SKM-1 treated with dmso at 0.1 percent for 144 hours (cell line): Measurements from ENCODE around the gene ZFR.
"Not testable (repeated sequence)": the region's sequence is repeated elsewhere in the genome, so short reads cannot be mapped to it uniquely, and the experiment has no call there.

ENCODE experiments used
- DNase-seq: peaks from one replicate; lab custom pipeline; 2025; ENCODE audit not compliant: unreplicated experiment; lab: John Stamatoyannopoulos, UW

ZFR gene

DNA sequence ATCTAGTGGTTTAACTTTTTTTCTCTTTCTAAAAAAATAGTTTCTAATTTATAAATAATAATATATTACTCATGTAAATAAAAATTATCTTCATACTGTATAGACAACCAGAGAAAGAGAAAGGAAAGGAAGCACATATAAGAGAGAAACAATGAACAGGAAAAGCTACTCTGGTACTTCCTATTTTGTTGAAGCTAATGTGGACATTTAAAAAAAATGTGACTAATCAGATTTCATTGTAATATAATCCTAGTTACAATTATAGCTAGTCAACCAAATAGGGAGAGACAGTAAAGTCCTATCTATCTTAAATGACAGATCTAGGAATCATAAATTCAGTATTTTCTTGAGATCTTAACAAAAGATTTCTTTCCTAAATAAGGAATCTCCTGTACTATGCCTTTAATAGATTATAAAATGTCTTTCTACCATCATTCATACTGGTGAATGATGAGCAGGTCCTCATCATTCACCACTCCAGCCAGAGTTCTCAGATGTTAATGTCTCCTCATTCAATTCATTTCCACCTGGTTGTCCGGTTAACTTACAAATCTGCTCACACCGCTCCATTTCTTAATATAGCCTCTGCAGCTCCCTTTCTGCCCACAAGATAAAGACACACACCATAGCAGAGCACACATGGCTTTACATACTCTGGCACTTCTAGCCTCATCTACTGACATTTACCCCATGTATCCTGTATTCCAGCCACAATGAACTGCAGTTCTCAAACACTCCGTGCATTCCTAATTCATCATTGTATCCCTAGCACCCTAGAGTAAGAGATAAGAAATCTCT lies 30.9 kb downstream of the ZFR start:
- DNase-seq: no peak

DNA sequence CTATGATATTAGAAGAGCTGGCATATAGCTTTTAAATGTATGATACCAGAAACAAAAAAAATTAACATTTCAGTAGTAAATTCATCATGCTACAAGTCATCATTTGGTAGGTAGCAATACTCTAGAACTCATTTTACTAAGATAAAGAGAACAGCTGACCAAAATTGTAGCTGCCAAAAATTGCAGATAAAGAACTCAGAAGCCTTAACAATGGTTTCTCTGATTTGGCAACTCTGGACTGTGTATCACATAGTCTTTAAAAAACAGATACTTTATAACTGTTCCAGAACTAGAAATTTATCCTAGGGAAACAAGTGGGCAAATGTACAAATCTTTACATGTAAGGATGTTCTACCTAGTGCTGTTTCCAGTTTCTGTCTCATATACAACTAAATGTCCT lies 33.9 kb downstream of the ZFR start:
- no peak for DNase-seq

DNA sequence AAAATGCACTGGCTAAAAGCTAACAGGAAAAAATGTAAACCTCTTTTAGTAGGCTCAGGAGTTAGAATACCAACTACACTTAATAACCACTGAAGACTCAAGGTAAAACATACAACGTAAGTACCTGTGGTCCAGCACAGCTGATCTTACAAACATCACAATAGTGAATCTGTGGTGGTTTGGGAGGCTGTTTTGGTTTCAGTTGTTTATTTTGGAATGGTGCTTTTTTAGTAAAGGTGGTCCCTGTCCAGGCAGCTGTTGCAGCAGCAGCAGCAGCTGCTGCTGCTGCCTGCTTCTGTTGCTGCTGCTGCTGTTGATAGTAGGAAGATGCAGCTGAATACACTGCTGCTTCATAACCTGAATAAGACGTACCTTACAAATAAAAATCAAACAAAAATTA lies 37.9 kb downstream of the ZFR start:
- no peak for DNase-seq

DNA sequence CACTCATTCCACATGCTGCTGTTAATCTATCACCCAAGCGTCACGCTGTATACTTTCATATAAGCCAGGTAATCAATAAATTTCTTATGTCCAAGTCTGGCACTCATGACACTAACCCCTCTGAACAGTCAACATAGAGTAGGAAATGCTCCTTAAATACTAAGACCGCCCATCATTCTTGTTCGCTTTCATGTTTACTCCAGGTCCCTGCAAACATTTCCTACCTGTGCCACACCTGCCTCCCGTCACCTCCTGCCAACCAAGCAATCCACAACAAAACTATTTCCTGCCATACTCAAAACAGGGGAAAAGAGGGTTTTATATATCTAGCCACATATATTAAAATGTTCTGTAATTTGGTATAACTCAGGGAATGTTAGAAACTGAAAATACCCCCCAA lies 39.0 kb downstream of the ZFR start:
- no peak for DNase-seq

DNA sequence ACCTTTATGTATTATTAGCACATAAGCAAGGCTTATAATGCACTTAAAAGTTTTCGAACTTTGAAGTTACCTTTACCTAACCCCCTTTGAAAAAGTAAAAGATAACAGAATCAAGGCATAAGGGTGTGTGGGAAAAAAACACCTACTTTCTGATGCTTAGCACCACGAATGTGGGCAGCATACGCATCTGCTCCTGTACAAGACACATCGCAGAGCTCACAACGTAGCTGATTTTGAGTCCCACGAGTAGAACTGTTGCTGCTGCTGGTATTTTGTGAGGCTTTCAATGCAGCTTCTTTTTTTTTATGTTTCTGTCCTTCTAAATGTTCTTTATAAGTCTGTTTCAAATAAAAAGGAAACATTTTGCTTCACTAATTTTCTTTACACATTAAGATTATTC lies 40.8 kb downstream of the ZFR start:
- no peak for DNase-seq

DNA sequence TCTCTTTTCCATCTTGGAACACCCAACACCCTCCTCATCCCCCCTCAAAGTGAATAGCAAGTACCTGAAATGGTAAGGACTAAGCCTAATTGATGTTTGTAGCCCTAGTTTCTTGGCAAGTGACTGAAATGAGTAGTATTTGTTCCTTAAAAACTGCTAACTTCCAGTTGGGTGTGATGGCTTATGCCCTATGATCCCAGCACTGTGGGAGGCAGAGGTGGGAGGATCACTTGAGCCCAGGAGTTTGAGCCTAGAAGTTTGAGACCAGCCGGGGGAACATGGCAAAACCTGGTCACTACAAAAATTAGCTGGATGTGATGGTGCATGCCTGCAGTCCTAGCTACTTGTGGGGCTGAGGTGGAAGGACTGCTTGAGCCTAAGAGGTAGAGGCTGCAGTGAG lies 44.1 kb downstream of the ZFR start:
- no peak for DNase-seq

DNA sequence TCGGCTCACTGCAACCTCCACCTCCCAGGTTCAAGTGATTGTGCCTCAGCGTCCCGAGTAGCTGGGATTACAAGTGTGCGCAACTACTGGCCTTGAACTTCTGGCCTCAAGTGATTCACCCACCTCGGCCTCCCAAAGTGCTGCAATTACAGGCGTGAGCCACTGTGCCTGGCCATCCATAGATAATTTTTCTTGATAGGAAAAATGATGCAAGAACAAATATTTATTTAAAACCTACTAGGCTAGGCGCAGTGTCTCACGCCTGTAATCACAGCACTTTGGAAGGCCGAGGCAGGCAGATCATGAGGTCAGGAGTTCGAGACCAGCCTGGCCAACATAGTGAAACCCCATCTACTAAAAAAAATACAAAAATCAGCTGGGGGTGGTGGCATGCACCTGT lies 45.8 kb downstream of the ZFR start:
- not testable (repeated sequence) for DNase-seq

DNA sequence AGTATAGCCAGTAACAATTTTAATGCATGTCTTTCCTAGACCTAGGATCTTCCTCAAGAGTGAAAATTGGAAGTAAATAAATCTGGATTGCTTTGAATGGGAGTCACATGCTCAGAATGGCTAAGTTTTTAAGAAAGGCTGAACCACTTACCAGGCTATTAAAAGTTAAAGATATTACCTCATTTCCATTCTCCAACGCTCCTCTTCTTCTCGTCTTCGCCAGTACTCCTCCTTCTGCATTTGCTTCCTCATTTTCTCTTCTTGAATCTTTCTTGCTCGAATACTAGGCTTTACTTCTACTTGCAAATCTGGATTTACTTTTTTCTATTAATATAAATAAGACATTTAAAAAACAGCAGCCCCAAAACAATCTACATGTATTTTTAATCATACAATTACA lies 49.6 kb downstream of the ZFR start:
- DNase-seq: no peak

DNA sequence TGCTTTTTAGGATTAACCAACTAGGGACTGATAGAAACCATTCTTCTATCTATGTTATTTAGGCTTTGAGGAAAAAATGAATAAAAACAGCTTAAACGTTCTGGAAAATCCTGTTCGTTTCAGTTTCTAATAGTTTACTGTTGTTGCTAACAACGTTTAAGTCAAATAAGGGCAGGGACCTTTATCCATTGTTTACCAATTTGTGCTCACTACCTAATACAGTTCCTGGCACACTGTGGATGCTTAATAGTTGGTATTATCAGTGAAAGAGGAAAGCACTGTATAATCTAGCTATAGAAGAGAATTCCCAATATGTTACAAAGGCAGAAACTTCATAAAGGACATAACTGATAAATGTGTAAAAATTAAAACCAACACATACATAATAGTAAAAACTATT lies 52.5 kb downstream of the ZFR start:
- no peak for DNase-seq

DNA sequence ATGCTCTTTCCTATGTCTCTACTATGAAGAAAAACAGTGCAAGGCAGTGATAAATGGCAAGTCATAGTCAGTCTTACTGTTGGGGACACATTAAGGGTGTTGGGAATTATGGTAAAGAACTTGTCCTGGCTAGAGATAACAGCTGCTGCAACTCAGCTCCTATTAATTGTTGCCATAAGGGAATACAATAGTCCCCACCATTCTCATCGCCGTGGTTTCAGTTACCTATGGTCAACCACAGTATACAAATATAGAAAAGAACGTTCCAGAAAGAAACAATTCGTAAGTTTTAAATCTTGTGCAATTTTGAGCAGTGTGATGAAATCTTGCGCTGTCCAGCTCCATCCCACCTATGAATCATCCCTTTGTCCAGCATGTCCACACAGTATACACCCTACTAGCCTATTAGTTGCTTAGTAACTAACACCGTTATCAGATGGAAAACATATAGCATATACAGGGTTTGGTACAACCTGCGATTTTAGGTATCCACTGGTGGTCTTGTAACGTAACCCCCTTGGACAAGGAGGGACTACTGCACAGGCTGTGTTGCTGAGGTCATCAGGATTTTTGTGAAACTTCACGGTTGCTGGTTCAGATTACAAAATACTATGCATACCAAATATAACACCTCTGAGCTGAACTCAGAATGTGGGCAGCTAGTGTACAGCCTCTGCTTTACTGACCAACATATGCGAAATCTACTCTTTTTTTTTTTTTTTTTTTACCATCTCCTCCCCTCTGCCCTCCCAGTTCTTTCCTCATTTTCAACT lies 53.5 kb downstream of the ZFR start:
- peak; percentile 23 for DNase-seq

DNA sequence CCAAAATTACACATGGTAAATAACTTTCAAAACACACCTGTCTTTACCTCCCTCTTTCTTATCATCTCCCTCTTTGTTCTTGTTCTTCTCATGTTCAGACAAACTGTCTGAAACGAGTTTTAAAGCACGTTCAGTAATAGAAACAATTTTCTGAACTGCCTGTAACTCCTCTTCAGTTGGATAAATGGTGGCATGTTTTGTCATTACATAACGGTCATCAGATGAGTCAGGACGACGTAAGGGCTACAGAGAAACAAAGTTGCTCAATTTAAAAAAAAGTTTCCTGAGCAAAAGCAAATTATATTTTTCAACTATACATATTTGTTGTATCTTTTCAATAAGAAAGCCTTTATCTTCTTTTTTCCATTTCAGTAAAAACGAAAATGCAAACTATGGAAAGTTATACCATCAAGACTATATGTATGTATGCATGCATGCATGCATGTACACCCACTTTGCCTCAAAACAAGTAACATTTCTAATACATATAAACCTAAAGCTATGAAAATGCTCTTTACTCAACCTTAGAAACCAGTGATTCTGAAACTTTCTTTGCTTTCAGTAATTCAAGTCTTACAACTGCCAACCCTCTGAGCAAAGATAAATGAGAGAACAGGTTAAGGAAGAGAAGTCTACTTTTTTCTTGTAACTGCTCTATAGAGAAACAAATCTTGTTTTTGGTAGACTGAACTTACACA lies 56.0 kb downstream of the ZFR start:
- no peak for DNase-seq

DNA sequence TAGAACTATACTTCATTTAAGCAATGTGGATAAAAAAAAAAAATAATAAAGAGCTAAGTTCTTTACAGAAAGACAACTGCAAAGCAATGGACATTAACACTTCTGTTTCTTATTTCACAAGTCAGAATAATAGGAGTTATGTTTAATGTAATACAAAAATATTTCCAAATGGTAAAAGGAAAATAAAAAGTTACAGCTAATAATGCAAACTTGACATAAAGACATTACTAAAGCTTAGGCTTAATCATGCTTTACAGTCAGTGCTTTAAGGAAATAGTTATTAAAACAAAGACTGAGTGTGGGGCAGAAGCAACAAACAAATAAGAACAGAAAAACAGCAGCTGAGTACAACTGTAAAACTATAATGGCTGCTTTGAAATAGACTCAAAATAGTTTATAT lies 56.7 kb downstream of the ZFR start:
- DNase-seq: no peak

DNA sequence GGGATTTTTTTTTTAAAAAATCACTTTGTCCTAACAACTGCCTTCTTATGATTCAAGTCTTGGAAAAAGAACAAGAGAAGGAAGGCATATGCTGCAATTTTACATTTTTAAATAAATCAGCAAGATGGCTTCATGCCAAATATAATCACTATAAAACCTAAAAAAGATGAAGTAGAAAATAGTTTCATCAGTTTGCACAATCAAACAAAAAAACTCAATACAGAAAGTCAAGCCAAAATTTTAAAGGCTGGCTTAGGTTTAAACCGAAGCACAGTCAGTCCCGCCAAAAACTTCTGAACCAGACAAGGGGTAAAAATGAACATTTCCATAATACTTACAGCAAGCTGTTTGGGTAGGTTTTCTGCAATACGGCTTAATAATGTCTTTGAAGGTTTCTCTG lies 57.3 kb downstream of the ZFR start:
- DNase-seq: no peak

DNA sequence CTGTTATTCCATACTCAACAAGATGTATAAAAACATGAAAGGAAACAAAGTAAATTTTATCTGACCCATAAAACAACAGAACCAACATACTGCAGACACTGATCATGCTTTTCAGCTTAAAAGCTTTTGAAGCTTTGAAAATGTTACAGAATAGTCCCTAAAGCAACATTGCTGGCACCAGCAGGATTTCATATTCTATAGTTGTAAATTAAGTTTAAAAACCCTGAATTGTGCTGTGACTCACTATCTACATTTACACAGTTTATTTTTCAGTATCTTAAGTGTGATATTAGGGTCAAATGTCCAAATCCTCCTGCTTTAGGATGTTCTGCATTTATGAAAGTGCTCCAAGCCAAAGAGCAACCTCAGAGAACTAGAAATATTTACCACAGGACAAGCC lies 59.9 kb downstream of the ZFR start:
- no peak for DNase-seq

DNA sequence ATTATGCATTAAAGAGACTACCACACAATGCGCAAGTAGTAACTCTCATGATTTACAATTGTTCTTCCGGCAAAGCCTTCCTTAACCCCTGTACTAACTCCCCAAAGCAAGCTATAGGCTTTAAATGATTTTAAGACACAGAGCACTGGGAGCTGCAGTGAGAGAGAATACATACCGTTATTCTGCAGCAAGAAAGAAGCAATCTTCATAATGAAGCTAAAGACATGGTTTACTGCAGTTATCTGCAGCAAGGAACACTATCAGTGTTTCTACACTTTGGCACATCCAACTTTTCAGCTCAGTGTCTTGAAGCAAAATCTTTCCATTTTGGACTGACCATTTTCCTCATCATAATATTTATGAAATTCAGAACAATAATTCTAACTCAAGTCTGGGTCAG lies 61.0 kb downstream of the ZFR start:
- no peak for DNase-seq

DNA sequence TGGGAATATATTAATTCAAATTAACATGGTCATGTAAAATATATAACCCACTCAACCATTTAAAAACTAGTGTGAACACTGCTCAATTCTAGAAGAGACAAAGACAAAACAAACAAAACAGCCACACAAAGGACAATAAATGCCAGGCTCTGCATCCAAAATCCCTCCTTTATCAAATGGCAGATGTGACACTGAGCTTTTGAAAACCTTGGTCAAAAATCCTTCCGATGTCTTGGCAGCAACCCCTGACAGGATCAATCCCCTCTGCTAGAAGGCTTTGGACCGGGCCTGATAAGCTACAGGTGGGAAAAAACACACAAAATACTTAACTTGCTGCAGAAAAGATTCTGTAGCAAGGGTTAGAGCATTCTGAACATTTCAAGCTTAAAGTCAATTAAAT lies 61.5 kb downstream of the ZFR start:
- DNase-seq: no peak

DNA sequence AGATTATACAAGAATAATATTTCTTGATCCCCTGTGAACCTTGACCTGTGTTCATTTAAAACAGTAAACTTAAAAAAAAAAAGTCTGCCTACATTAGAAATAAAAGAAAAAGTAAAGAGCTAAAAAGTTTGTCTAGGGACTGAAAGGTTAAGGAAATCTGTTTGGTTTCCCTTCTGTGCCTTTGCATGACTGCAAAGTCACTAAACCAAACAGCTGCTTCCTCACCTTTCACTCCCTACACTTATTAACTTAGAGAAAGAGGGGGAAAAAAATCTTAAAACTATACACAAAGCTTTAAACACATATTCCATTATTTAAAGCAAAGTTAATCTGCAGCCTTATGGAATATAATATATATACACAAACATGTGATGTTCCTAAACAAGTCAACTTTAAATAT lies 65.1 kb downstream of the ZFR start:
- no peak for DNase-seq

DNA sequence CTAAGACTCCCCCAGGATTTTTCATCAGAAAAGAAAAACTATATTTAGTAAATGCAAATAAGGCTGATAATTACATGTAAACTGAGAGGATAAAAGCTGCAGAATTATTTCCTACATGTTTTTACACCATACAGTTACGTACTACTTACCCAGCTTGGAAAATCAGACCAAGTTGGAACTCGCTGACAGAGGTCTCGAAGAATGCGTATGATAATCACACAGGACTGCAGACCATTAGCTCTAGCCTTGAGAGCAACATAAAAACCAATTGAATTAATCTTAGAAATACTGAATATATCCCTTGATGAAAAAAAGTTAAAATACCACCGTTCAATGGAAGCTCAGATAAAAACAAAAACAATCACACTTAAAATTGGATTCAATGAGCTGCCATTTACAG lies 65.6 kb downstream of the ZFR start:
- DNase-seq: no peak

DNA sequence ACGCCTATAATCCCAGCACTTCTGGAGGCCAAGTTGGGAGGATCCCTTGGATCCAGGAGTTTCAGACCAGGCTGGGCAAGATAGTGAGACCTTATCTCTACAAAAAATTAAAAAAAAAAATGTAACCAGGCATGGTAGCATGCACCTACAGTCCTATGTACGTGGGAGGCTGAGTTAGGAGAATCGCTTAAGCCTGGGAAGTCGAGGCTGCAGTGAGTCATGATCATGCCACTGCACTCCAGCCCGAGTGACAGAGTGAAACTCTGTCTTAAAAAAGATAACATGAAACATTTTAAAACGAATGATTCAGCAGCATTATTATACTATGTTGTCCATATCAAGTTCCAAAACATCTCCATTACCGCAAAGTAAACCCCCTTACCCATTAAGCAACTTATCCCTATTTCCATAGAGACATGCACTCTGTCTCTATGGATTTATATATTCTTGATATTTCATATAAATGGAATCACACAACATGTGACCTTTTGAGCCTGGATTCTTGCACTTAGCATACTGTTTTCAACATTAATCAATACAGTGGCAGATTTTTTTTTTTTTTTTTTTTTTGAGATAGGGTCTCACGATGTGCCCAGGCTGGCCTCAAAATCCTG lies 74.9 kb downstream of the ZFR start:
- DNase-seq: no peak

DNA sequence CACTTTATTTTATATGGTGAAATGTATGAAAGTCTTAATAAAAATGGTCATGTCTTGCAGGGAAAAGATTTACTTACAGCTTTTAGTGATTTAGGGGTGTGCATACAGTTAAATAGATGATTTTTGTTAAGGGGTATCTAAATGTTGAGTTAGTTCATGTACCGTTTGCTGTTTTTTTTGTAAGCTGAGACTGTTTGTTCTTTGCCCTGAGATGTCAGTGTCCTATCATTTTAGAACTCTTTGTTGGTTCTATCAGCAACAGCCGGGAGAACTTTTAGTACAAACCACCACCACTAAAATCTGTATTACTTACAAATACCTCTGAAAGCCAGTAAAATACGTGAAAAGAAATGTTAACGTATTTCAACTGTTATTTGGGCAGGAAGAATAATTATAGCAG lies 75.5 kb downstream of the ZFR start:
- DNase-seq: no peak

DNA sequence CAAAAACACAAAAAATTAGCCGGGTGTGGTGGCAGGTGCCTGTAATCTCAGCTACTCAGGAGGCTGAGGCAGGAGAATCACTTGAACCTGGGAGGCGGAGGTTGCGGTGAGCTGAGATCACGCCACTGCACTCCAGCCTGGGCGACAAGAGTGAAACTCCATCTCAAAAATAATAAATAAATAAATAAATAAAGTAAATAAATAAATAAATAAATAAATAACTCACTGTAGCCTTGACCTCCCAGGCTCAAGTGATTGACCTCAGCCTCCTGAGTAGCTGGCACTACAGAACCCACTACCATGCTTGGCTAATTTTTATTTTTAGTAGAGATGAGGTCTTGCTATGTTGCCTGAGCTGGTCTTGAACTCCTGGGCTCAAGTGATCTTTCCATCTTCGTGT lies 77.3 kb downstream of the ZFR start:
- not testable (repeated sequence) for DNase-seq

DNA sequence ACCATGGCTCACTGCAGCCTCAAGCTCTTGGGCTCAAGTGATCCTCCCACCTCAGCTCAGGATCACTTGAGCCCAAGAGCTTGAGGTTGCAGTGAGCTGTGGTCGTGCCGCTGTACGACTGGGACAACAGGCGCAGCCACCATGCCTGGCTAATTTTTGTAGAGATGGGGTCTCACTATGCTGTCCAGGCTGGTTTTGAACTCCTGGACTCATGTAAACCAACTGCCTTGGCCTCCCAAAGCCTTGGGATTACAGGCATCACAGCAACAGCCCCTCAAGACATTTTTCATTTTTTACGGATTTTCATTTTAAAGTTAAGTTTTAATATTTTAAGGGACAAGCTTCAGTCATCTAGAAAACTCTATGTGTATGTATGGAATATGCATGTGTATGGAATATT lies 78.9 kb downstream of the ZFR start:
- no peak for DNase-seq
